Ovary (tissue), 9 donors: ENCODE results near the gene POLR3H. TPM values are rescaled to one million over a fixed set of nuclear protein-coding genes. Genes with fewer than 3 reads are reported as not detected.
A peak's percentile ranks its signal among the peaks of the same experiment; 100 is the strongest.

Source experiments
- DNase-seq, 5 donors: peaks; one replicate each; pipeline ENCODE4 v3.0.0-alpha.2; 2019 to 2020
- H3K27ac ChIP-seq, 2 donors: fragments of 200-600 bp; one replicate each; pipeline versions ENCODE4 v1.5.1 to v1.8.0; 2019 to 2022
- H3K27me3 ChIP-seq: fragments of 200-600 bp; one replicate; pipeline ENCODE4 v1.8.0; 2022
- H3K36me3 ChIP-seq: fragments of 200-600 bp; sonication (generic); one replicate; pipeline ENCODE4 v1.5.1; 2019
- H3K4me1 ChIP-seq: one replicate; pipeline ENCODE4 v1.8.1; 2013; ENCODE audit warnings: mild to moderate bottlenecking, moderate library complexity; ENCODE audit not compliant: insufficient read depth
- H3K4me3 ChIP-seq: fragments of 200-600 bp; sonication (generic); one replicate; pipeline ENCODE4 v1.5.1; 2017
- H3K9me3 ChIP-seq, 2 donors: fragments of 200-600 bp in 1 of 2; sonication (generic) in 1 of 2; one replicate each; pipeline versions ENCODE4 v1.5.1 to v1.8.1; 2013 to 2019; ENCODE audit warnings: mild to moderate bottlenecking in 1 of 2, moderate library complexity in 1 of 2
- EP300 ChIP-seq: sonication (generic); formaldehyde crosslinking; IDR thresholded peaks from one replicate; pipeline ENCODE4 v1.6.1; 2017; ENCODE audit warnings: antibody characterized with exemption
- POLR2A ChIP-seq: fragments of 450-650 bp; IDR thresholded peaks from one replicate; pipeline ENCODE4 v1.6.1; 2017; ENCODE audit warnings: antibody characterized with exemption, mild to moderate bottlenecking, moderate library complexity
- WGBS, 3 donors: extraction: QIAGEN DNeasy Blood & Tissue Kit in 1 of 3; methylation state at CpG; one replicate each; pipeline versions ENCODE4 v1.1.5 to v1.1.7; 2013 to 2017; 5-methylcytosine and 5-hydroxymethylcytosine counted together
- intact Hi-C, 4 donors: fragments of 100-400 bp; cut with DNase I; formaldehyde crosslinking; loops; one replicate each; pipeline versions ENCODE4 v1.11.0 to v1.15.1; 2022 to 2023
- polyA plus RNA-seq, 2 donors: library from polyadenylated mRNA; stranded (reverse); fragments of 200-250 nt in 1 of 2; fragments of 350-450 nt in 1 of 2; fragmentation: Illumina TruSeq in 1 of 2; extraction: RNeasy Lipid Tissue Mini Kit (QIAGEN cat#74804) in 1 of 2; gene quantifications; one replicate each; pipeline ENCODE4 v1.2.3, GENCODE V29; 2013 to 2014
- total RNA-seq, 7 donors: library from RNA; depleted of rRNA in 2 of 7; stranded (reverse); fragments of >200 nt in 2 of 7; fragmentation: NEBNext Ultra II Directional in 3 of 7; extraction: Animal tissue kit (Norgen Biotek cat#: 25700) in 3 of 7; gene quantifications; one replicate each; pipeline versions ENCODE4 v1.1.0 to v1.2.4, GENCODE V29; 2016 to 2023
- TF ChIP-seq, protein P1 (sequence below), 3 donors: fragments of 450-650 bp in 2 of 3; fragments of 200-600 bp in 1 of 3; IDR thresholded peaks; one replicate each; pipeline versions ENCODE4 v1.5.1 to v1.8.0; 2016 to 2022; ENCODE audit warnings: antibody characterized with exemption in 3 of 3, mild to moderate bottlenecking in 1 of 3
- donor health status: DM: no; HTN: no; CAD: no; lungs with moderate emphysema.
- donor health status: DM: no; HTN: no; CAD: no.
- donor health status: Bipolar disorder and iron deficiency.
- donor health status: DM: yes; HTN: yes; CAD: no.
- donor health status: DM: no; HTN: no; CAD: no.
- donor health status: DM: yes; HTN: yes; CAD: no.

The POLR3H gene
- total and polyA plus RNA-seq, 9 donors = 15.7 to 84.6 (median 49.6) TPM

GRCh38 chr22:41518048-41518347, 26.3 kb downstream of the POLR3H start:
- 39 to 60% (median 47%) methylated on average over 7 of the region's 7 CpGs for WGBS, 3 donors

GRCh38 chr22:41517172-41518047, 26.9 kb downstream of the POLR3H start:
- TF ChIP-seq, protein P1, sequence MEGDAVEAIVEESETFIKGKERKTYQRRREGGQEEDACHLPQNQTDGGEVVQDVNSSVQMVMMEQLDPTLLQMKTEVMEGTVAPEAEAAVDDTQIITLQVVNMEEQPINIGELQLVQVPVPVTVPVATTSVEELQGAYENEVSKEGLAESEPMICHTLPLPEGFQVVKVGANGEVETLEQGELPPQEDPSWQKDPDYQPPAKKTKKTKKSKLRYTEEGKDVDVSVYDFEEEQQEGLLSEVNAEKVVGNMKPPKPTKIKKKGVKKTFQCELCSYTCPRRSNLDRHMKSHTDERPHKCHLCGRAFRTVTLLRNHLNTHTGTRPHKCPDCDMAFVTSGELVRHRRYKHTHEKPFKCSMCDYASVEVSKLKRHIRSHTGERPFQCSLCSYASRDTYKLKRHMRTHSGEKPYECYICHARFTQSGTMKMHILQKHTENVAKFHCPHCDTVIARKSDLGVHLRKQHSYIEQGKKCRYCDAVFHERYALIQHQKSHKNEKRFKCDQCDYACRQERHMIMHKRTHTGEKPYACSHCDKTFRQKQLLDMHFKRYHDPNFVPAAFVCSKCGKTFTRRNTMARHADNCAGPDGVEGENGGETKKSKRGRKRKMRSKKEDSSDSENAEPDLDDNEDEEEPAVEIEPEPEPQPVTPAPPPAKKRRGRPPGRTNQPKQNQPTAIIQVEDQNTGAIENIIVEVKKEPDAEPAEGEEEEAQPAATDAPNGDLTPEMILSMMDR (IDR thresholded peaks at IDR 0.05) = peak; percentile 83 to 89 (median 86)
- TF ChIP-seq POLR2A = no peak
- no peak for TF ChIP-seq EP300
- no peaks in the 10 kb centered on the region for H3K27me3 ChIP-seq
- no peaks in the 10 kb centered on the region for H3K9me3 ChIP-seq
- H3K27ac ChIP-seq = no peak overlapping the region
- peaks cover 8% of the 10 kb centered on the region for H3K4me1 ChIP-seq
- H3K4me3 ChIP-seq = no peak overlapping the region
- 49 to 54% (median 50%) methylated on average over 21 to 22 of the region's 22 CpGs for WGBS, 3 donors
- H3K36me3 ChIP-seq = no peaks in the 10 kb centered on the region
- DNase-seq = peak; percentile 72 to 86 (median 84)
- intact Hi-C loops = loop anchor here (2.0 to 10.0 kb wide), 4 partner anchors 111 to 593 kb away; no protein-coding TSS in a partner anchor

More at GRCh38 chr22:41518048-41518347, 26.3 kb downstream of the POLR3H start:
- intact Hi-C loops = loop anchor here in 3 of 4 donors (5.0 to 10.0 kb wide), 2 partner anchors 116 to 593 kb away; no protein-coding TSS in a partner anchor
- H3K4me3 ChIP-seq = no peak overlapping the region
- no peaks in the 10 kb centered on the region for H3K9me3 ChIP-seq
- no peaks in the 10 kb centered on the region for H3K27me3 ChIP-seq
- TF ChIP-seq POLR2A = no peak
- no peak for TF ChIP-seq EP300
- TF ChIP-seq, protein P1 (IDR thresholded peaks at IDR 0.05) = no peak
- H3K36me3 ChIP-seq = no peaks in the 10 kb centered on the region
- H3K27ac ChIP-seq = no peak overlapping the region
- H3K4me1 ChIP-seq = peaks cover 6% of the 10 kb centered on the region
- no peak for DNase-seq

- Histone ChIP-seq H3K9me3 (no peaks in the 10 kb centered on the region), H3K27me3 (no peaks in the 10 kb centered on the region), H3K4me3 (no peak overlapping the region), H3K36me3 (no peaks in the 10 kb centered on the region), H3K27ac (no peak overlapping the region), H3K4me1 (peaks cover 9% of the 10 kb centered on the region)
- 83 to 90% (median 88%) methylated on average over 8 of the region's 8 CpGs for WGBS, 3 donors
- DNase-seq = no peak
- intact Hi-C loops = loop anchor here (2.0 to 10.0 kb wide), 4 partner anchors 110 to 592 kb away; no protein-coding TSS in a partner anchor
- TF ChIP-seq EP300 (no peak), POLR2A (no peak)
- TF ChIP-seq, protein P1 (IDR thresholded peaks at IDR 0.05) = no peak
Observed at GRCh38 chr22:41516462-41516861, 27.8 kb downstream of the POLR3H start.

GRCh38 chr22:41513391-41513790, 30.9 kb downstream of the POLR3H start:
- H3K9me3 ChIP-seq = no peaks in the 10 kb centered on the region
- no peak overlapping the region for H3K4me3 ChIP-seq
- peak overlapping the region in 1 of 2 donors; percentile 1 for H3K27ac ChIP-seq
- intact Hi-C loops = loop anchor here in 1 of 4 donors (10.0 kb wide), 1 partner anchor 589 kb away; no protein-coding TSS in a partner anchor
- no peak for TF ChIP-seq POLR2A
- TF ChIP-seq EP300 = no peak
- TF ChIP-seq, protein P1 (IDR thresholded peaks at IDR 0.05) = no peak
- DNase-seq = no peak
- H3K27me3 ChIP-seq = no peaks in the 10 kb centered on the region
- WGBS, 3 donors = 66 to 84% (median 76%) methylated on average over 5 of the region's 5 CpGs
- peaks cover 9% of the 10 kb centered on the region for H3K4me1 ChIP-seq
- no peaks in the 10 kb centered on the region for H3K36me3 ChIP-seq
